Measurements from ENCODE around the gene CDC42SE2.
"Not testable (repeated sequence)": the region's sequence is repeated elsewhere in the genome, so short reads cannot be mapped to it uniquely, and the experiment has no call there.

CDC42SE2 gene

DNA sequence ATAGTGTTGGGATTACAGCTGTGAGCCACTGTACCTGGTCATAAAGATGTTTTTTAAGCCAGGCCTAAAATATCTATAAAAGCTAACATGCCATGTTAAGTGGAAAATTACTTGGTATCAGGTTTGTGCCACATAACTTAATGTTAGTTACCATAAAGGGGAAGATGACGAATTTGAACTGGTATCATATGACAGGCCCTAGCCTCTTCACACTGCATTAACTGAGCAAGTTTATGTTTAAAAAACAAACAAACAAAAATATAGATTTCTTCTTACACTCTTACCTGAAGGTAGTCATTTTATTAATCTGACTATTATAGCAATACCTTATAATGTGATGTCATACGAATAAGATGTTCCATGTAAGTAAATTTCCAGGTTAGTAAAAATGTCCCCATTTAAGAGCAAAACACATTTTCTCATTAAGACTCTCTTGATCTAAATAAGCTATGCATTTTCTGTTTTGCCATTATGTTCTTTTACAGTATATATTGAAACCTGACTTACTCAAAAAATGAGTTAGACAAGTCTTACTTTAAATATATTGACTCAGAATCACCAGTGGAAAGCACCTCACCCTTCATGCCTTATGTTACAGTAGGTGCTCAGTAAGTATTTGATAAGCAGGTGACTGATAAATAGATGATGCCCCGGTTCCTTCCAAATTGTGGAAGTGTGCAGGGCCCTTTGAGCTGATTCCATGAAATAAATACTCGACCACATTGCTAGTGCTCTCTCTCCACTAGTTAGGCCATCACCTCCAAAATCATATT is 125.4 kb downstream of the CDC42SE2 start:
- DNase-seq (ENCODE audit: low read depth, low spot score): no peak

DNA sequence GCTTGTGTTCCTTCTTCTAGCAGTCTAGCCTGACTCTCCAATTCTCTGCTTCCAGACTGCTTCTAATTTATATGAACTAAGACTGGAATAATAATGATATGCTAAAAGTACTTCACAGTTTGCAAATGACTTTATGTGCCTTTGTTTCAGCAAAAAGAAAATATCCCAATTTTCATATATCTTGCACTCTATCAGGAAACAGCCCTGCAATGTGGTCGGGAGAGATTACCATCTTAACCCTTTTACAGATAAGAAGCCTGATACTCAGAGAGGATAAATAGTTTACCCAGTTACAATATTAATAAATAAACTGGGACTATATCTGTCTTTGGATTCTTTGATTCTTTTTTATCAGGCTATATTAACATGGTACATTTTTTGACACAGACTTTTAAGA is 126.0 kb downstream of the CDC42SE2 start:
- no peak for DNase-seq (ENCODE audit: low read depth, low spot score)

DNA sequence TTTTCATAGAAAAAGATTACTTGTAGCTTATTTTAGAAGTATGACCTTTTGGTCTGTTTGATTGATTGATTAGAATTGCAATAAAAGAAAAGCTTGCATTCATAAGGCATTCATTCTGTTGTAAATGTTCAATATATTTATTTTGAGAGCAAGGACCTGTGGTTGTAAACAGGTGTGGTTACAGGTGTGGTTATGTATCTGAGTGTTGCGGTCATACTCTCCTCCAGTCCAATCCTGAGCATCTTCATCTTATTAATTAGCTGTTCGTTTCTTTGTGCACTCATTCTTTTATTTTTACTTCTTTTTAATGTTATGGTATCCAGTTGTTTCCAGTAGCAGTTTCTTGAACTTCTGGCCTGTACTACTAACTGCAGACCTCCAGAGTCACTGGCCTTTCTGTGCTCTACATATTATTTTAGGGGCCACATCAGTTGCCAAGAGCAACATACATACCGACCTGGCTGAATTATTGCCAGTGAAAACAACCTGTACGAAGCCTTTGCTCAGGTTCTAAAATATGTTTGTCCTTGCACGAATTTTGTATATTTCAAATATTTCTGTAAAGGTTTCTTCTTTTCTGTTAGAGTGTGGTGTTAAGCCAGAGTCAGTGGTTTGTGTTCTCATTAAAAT is 128.7 kb downstream of the CDC42SE2 start:
- DNase-seq (ENCODE audit: low read depth, low spot score): no peak

DNA sequence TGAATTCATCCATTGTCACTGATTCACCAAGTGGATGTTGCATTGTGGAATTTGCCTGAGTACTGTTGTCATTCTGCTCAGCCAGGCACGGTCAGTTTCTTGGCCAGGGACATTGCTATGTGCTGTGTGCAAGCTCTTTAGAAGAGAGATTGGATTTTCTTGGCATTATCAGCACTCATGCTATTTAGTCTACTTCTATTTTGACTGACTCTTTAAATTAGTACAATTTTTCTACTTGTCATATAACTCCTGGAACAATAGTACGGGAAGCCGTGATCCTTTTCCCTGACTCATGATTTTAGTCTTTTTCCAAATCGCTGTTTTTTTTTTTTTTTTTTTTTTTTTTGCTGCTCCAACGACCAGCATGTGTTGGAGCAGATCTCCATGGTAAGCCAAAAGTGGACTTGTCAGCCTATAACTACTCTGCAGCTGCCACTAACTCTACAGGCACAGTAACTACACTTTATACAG is 129.7 kb downstream of the CDC42SE2 start:
- DNase-seq (ENCODE audit: low read depth, low spot score): no peak

DNA sequence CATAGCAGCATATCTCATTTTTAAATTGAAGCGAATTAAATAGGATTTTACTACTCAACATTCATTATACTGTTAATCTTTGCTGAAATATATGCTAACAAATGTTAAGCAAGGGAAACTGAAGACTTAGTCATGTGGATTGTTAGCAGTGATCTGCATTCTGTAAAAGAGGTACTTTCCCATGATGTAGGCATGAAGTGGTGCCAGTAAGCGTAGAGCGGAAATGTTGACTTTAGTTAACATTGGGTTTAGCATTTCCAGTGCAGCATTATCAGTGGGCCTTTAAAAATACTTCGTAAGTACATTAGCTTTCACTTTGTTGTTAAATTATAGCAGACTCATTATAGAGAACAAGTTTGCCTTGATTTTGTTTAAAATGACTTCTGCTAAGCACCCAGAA is 130.3 kb downstream of the CDC42SE2 start:
- DNase-seq (ENCODE audit: low read depth, low spot score): no peak

DNA sequence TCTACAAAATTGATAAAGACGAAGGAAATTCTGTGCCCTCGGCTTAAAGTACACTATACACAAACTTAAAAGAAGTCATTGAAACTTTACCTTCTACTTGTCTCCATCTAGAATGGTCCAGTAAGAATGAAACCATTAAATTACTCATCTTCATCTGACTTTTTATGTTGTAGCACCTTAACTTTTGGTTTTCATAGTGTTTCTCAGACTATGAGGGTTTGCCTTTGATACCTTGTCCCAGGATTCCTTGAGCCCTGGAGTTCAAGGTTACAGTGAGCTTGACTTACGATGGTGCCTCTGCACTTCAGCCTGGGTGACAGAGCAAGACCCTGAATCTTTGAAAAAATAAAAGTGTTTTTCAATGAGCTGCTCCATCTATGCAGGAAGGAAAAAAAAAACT is 132.2 kb downstream of the CDC42SE2 start:
- no peak for DNase-seq (ENCODE audit: low read depth, low spot score)

DNA sequence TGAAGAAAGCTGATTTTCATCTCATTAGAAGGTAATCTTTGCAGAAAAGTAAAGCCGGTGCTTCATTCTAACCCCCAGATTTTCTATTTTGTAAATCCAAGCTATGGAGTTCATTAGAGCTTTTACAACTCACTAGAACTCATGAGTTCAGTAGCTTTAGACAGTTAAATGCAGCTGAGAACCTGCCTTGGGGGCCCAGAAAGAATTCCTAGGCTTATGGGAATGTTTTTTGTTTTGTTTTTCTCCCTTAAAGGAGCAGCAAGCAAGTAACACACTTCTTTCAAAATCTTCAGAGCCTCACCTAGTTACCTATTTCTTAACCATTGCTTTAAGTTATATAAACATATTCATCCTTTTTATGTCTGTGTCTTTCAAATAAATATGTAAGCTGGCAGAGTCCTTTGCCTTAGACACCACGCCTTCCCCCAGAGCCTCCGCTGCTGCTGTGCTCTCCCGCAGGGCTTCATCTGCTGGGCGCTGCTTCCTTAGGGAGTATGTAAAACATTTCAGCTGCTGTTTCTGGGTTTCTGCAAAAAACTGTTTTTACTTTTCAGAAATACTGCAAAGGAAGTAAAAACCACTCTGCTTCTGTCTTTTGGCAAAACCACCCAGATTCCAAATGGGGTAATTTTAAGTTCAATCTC is 132.9 kb downstream of the CDC42SE2 start:
- DNase-seq (ENCODE audit: low read depth, low spot score): no peak

DNA sequence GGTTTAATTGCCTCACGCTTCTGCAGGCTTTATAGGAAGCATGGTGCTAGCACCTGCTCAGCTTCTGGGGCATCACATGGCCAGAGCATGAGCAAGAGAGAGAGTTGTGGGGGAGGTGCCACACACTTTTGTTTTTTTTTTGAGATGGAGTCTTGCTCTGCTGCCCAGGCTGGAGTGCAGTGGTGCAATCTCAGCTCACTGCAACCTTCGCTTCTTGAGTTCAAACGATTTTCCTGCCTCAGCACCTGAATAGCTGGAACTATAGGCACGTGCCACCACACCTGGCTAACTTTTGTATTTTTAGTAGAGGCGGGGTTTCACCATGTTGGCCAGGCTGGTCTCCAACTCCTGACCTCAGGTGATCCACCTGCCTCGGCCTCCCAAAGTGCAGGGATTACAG is 135.2 kb downstream of the CDC42SE2 start:
- not testable (repeated sequence) for DNase-seq (ENCODE audit: low read depth, low spot score)

DNA sequence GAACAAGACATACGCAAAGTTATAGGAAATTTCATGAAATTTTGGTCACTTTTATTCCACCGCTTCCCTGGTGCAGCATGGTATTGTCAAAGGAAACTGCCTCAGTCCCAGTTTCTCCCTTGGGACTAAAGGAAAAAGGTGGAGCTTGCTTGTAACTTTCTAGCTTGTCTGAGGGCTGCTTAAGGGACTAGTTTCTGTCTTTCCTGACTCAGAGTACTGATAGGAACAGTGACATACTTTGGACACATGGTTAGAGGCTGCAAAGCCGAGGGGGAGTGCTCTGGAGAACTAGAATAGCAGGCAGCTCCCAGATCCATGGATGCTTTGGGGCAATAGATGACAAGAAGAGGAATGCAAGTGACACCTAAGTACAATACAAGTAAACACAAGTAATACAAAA is 136.7 kb downstream of the CDC42SE2 start:
- DNase-seq (ENCODE audit: low read depth, low spot score): no peak

DNA sequence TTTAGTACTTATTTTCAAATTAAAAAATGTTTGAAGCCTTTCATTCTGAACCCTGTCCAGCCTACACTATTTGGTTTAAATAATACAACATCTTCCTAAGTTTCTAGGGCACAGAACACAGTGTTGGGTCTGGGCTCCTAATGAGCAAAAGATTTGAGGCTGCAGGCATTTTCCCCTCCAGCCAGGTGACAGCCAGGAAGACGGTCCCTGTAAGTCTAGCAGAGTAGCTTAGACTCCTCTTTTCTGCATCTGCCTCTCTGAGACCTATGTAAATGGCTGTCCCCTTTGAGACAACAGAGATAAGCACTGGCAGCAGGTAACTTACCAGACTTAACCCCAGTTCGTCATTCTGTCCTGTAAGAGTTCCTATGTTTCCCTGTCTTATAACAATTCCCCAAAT is 141.8 kb downstream of the CDC42SE2 start:
- DNase-seq (ENCODE audit: low read depth, low spot score): no peak

DNA sequence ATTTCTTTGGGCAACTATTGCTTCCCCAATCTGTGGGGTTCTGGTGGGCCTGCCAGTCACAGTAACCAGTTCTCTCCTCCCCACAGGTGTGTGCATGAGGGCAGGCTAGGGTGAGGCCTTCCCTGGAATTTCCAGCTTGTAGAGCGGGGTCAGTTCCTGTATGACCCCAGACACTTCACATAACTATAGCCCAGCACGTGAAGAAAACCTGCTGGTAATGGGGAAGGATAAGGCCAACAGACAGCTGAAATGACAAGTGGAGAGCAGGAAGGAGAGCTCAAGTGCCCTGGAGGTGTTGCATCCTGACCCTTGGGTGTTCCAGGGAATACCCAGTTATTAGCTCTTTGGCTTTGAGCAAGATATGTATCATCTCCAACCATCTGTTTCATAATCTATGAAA is 142.2 kb downstream of the CDC42SE2 start:
- DNase-seq (ENCODE audit: low read depth, low spot score): no peak

DNA sequence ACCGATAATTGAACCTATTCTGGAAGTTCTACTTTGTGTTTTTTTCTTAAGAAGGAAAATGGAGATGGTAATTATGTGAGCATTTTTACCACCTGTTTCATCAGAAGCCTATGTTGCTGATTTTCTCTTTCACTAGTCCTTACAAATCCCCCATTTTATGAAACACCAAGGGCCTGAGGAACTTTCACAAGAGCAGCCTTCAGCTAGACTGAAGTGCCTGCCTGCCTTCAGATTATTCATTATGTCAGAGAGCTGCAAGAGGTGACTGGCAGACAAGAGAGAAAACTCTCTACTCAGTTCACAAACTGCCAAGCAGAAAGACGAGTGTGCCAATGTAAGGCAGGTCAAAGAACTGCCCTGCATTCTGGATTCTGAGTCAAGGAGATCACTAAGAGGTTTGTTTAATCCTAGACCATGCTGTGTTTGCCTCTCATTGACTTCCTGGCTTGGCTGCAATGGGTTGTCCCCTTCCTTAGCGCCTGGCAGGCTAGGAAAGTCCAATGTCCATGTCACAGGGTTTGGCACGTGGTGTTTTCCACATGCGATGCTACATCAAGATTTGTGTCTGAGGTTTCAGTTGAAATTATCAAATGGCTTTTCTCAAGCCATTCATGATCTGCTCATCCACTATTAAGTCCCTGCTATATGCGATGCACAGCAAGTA is 143.3 kb downstream of the CDC42SE2 start:
- DNase-seq (ENCODE audit: low read depth, low spot score): no peak

DNA sequence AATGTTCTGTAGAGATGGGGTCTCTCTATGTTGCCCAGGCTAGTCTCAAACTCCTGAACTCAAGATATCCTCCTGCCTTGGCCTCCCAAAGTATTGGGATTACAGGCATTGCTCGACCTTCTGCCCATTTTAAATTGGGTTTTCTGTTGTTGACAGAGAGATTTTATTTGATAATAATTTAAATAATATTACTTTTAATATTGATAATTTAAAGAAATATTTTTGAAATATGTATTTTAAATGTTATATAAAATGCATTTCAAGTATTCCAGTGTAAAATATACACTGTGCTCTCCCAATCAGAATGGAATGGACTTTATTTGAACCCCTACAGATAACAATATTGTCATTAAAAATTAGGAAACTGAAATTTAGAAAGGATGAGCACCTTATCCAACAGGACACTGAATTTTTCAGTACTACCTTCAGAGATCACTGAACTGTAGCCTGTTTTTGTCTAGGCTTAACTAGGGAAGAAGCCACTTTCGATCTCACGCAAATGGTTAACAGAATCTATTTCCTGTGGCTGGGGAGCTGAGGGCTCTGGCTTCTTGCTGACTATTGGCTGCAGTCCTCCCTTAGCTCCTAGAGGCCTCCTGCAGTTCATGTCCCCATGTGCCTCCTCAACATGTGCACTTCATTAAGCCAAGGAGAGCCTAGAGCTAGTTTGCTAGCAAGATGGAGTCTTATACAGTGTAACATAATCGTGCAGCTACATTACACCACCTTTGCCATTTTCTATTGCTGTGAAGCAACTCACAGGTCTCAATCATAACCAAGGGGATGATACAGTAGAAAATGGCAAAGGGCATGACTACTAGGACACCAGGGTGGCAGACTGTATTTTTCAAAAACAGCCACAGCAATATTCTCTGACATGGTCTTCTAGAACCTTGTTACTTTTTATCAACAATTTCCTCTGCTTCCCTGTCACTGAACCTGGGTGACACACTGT is 150.0 kb downstream of the CDC42SE2 start:
- DNase-seq (ENCODE audit: low read depth, low spot score): no peak

DNA sequence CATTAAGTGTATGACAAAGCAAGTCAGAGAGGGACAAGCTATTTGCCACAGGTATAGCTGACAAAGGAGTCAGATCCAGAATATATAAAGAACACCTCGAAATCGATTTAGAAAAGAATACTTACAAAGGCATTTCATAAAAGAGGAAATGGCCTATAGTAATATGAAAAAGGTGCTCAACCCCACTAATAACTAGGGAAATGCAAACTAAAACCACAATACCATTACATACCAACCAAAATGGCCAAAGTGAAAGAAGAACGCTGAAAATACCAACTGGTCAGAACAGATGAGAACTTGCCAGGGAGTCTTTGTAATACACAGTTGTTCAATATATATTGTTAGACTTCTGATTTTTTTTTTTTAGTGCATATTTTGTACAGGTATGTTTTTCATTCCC is 152.9 kb downstream of the CDC42SE2 start:
- DNase-seq (ENCODE audit: low read depth, low spot score): no peak

DNA sequence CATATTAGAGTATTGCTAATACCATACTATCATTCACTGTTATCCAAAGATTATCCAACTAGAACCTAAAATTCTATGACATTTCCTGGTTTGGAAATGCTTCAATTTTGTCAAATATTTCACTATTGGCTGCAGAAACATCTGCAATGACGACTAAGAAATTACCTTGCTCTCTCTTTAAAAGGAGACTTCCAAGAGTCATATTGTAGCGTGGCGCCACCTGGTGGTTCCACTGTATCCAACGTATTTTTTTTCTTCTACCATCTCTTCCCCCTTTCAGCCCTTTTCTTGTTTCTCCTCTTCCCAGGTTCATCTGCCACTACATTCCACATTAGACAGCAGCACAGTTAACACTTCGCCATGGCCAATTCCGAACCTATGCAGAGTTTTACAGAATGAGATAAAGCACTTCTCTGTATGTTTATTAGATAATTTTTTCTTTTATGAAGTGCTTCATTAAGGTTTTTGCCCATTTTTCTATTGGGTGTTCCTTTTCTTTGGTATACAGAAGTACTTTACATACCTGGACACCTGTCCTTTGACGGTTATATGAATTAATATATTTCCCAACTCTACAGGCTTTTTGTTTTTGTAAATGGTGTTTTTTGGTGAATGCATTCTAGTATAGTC is 153.5 kb downstream of the CDC42SE2 start:
- peak; percentile 74 for DNase-seq (ENCODE audit: low read depth, low spot score)

DNA sequence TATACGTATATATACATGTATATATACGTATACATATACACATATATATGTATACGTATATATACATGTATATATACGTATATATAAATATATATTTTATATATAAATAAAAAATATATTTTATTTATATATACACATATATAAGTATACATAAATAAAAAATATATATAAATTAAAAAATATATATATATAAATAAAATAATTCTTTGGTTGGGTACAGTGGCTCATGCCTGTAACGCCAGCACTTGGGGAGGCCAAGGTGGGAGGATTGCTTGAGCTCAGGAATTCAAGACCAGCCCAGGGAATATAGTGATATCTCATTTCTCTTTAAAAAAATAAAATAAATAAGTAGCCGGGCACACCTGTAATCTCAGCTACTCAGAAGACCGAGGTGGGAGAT is 155.0 kb downstream of the CDC42SE2 start:
- no peak for DNase-seq (ENCODE audit: low read depth, low spot score)

DNA sequence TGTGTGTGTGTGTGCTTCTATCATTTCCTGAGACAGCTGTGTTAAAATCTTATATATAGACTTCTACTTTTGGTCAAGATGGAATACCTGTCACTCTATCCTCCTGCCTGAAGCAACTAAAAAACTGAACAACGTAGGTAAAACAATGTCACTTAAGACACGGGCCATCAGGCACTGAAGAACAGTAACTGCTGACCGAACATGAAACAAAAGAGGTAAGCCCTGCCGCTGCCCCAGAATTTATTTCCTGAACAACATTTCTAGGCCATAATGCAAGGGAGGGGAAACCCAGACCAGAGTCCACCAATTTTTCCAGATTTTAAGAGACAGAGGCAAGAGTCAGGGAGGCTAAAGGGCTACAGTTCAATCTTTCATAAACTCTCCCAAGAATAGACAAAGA is 156.0 kb downstream of the CDC42SE2 start:
- no peak for DNase-seq (ENCODE audit: low read depth, low spot score)

DNA sequence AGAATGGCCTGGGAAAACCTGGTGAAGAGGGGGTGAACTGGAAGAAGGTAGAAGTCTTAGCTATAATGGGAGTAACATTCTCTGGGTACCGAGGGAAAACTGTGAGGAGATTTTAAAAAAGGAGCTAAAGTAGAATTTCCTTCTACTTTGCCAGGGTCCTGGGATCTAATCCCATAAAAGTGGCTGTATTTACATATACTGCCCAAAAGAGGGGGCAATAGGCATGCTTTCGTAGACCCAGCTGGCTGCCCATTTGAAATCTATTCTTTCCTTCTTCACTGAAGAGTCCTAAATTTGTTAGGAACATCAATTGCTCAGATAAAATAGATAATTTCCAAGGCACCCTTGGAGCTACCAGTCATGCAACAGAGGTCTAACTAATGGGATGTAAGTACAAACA is 159.2 kb downstream of the CDC42SE2 start:
- no peak for DNase-seq (ENCODE audit: low read depth, low spot score)

DNA sequence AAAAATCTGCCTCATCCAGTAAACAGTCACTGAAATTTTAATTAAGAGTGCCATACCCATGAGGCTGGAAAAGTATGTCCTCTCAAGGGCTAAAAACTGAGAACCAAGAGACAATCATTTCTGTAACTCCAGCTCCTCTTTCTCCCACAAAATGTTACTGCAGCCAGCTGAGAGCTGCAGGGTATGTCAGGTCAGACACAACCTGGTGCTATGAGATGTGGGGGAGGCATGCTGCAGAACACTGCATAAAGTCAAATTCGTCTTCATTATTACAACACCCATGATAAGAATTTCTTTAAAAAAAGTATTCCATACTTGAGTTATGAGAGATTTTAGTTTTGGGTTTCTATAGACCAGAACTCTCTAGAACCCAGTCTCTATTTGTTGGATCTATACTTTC is 162.2 kb downstream of the CDC42SE2 start:
- DNase-seq (ENCODE audit: low read depth, low spot score): no peak

DNA sequence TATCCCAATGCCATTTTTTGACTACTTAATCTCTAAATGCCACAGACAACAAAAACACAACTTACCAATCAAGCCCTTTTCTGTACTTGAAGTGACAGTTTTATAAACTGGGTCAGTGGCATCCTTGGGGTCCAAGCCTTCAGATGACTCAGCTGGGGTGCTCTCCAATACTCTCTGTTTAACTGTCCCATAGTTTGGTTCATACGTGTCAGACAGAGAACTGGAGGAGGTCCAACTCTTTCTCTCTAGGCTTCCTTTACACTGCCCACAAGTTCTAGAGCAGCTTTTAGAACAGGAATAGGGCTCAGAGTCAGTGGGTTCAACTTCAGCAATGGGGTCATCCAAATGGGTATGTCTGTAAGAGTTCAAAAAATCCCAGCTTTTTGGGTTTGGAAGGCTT is 166.9 kb downstream of the CDC42SE2 start:
- no peak for DNase-seq (ENCODE audit: low read depth, low spot score)

DNA sequence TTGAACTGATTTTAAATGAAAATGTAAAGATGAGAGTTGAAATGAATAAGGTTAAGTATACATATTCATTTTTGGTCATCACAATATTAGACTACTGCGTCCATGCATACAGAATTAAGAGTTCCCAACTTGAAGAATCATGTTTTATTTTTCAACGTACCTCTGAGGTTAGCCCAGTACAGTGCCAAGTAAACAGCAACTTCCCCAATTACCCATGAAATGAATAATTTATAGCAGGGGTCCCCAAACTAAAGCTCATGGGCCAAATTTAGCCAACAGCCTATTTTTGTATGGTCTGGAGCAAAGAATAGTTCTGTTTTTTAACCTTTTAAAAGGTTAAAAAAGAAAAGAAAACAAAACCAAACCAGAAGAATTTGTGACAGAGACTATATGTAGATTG is 167.9 kb downstream of the CDC42SE2 start:
- DNase-seq (ENCODE audit: low read depth, low spot score): no peak
